H9 (cell line): ENCODE measurements around the gene KLHL3. TPM values are rescaled to one million over a fixed set of nuclear protein-coding genes. Genes with fewer than 3 reads are reported as not detected.

Experiments
- DNase-seq: peaks from one replicate; pipeline ENCODE4 v3.0.0-alpha.2; 2017
- H2AFZ ChIP-seq: one replicate; pipeline ENCODE4 v1.6.1; 2013; ENCODE audit warnings: mild to moderate bottlenecking, low read length, control low read depth, moderate library complexity
- H2AK5ac ChIP-seq: 2 replicates; pipeline ENCODE4 v1.6.1; 2013; ENCODE audit warnings: low read length, control low read depth, mixed read lengths; ENCODE audit not compliant: insufficient read length
- H2BK120ac ChIP-seq: one replicate; pipeline ENCODE4 v1.6.1; 2013; ENCODE audit warnings: low read depth, mild to moderate bottlenecking, low read length, control low read depth, inconsistent platforms; ENCODE audit not compliant: poor library complexity, severe bottlenecking
- H2BK12ac ChIP-seq: 2 replicates; pipeline ENCODE4 v1.6.1; 2013; ENCODE audit warnings: low read length, control low read depth, mixed read lengths, low read depth; ENCODE audit not compliant: insufficient read length
- H2BK15ac ChIP-seq: 2 replicates; pipeline ENCODE4 v1.6.1; 2013; ENCODE audit warnings: low read depth, low read length, control low read depth
- H2BK20ac ChIP-seq: one replicate; pipeline ENCODE4 v1.6.1; 2013; ENCODE audit warnings: low read depth, mild to moderate bottlenecking, low read length, control low read depth, inconsistent platforms; ENCODE audit not compliant: poor library complexity, severe bottlenecking
- H2BK5ac ChIP-seq: 2 replicates; pipeline ENCODE4 v1.6.1; 2013; ENCODE audit warnings: low read length, control low read depth, mixed read lengths; ENCODE audit not compliant: insufficient read length
- H3K14ac ChIP-seq: 2 replicates; pipeline ENCODE4 v1.6.1; 2013; ENCODE audit warnings: low read length, control low read depth; ENCODE audit not compliant: insufficient read depth
- H3K18ac ChIP-seq: 2 replicates; pipeline ENCODE4 v1.6.1; 2013; ENCODE audit warnings: low read depth, mild to moderate bottlenecking, mixed read lengths, low read length, control low read depth; ENCODE audit not compliant: insufficient read length
- H3K23ac ChIP-seq: 2 replicates; pipeline ENCODE4 v1.6.1; 2013; ENCODE audit warnings: low read length, control low read depth, mixed read lengths, low read depth; ENCODE audit not compliant: insufficient read length
- H3K23me2 ChIP-seq: 2 replicates; pipeline ENCODE4 v1.6.1; 2013; ENCODE audit warnings: low read depth, mild to moderate bottlenecking, mixed read lengths, low read length, control low read depth; ENCODE audit not compliant: insufficient read length, poor library complexity, severe bottlenecking
- H3K27ac ChIP-seq: 2 replicates; pipeline ENCODE4 v1.5.1; 2013; ENCODE audit warnings: low read length, control low read depth, mixed read lengths, low read depth; ENCODE audit not compliant: insufficient read length
- H3K27me3 ChIP-seq: 2 replicates; pipeline ENCODE4 v1.6.1; 2013; ENCODE audit warnings: low read length, control low read depth, inconsistent platforms; ENCODE audit not compliant: insufficient read depth
- H3K4ac ChIP-seq: 2 replicates; pipeline ENCODE4 v1.6.1; 2013; ENCODE audit warnings: low read depth, mild to moderate bottlenecking, control low read depth, inconsistent platforms, low read length, moderate library complexity
- H3K4me1 ChIP-seq: 2 replicates; pipeline ENCODE4 v1.6.1; 2013; ENCODE audit warnings: low read length, control low read depth, inconsistent platforms; ENCODE audit not compliant: insufficient read depth
- H3K4me2 ChIP-seq: 2 replicates; pipeline ENCODE4 v1.6.1; 2013; ENCODE audit warnings: low read length, control low read depth, mixed read lengths; ENCODE audit not compliant: insufficient read length, insufficient read depth
- H3K56ac ChIP-seq: 2 replicates; pipeline ENCODE4 v1.6.1; 2013; ENCODE audit warnings: low read depth, mild to moderate bottlenecking, mixed read lengths, low read length, control low read depth; ENCODE audit not compliant: insufficient read length
- H3K79me1 ChIP-seq: 2 replicates; pipeline ENCODE4 v1.6.1; 2013; ENCODE audit warnings: low read depth, mild to moderate bottlenecking, moderate library complexity, low read length, control low read depth, inconsistent platforms; ENCODE audit not compliant: insufficient read depth, poor library complexity, severe bottlenecking
- H3K79me2 ChIP-seq: 2 replicates; pipeline ENCODE4 v1.6.1; 2013; ENCODE audit warnings: low read length, control low read depth, inconsistent platforms; ENCODE audit not compliant: insufficient read depth
- H3K9ac ChIP-seq: 2 replicates; pipeline ENCODE4 v1.6.1; 2013; ENCODE audit warnings: low read length, control low read depth, mixed read lengths; ENCODE audit not compliant: insufficient read length; ENCODE audit errors: extremely low read depth
- H3K9me3 ChIP-seq: one replicate; pipeline ENCODE4 v1.6.1; 2013; ENCODE audit warnings: low read depth, low read length, inconsistent platforms; ENCODE audit not compliant: control insufficient read depth
- H3T11ph ChIP-seq: one replicate; pipeline ENCODE4 v1.6.1; 2013; ENCODE audit warnings: mild to moderate bottlenecking, low read length, control low read depth, inconsistent platforms
- H4K20me1 ChIP-seq: one replicate; pipeline ENCODE4 v1.6.1; 2013; ENCODE audit not compliant: control insufficient read depth, insufficient read length, insufficient read depth
- H4K5ac ChIP-seq: 2 replicates; pipeline ENCODE4 v1.6.1; 2013; ENCODE audit warnings: low read depth, mild to moderate bottlenecking, mixed read lengths, low read length, control low read depth; ENCODE audit not compliant: insufficient read length
- H4K8ac ChIP-seq: replicated peaks from 2 replicates; pipeline ENCODE4 v1.6.1; 2013; ENCODE audit warnings: low read length, control low read depth, mixed read lengths, low read depth; ENCODE audit not compliant: insufficient read length
- H4K91ac ChIP-seq: 2 replicates; pipeline ENCODE4 v1.6.1; 2013; ENCODE audit warnings: low read depth, mild to moderate bottlenecking, moderate library complexity, mixed read lengths, low read length, control low read depth; ENCODE audit not compliant: insufficient read length
- H3K27ac Mint-ChIP-seq, 3 experiments: 2 replicates in 2 of 3; 3 replicates in 1 of 3; pipeline ENCODE4 v1.8.0; 2020 to 2021; ENCODE audit warnings: mixed read lengths in 3 of 3, mild to moderate bottlenecking in 1 of 3, moderate library complexity in 1 of 3
- H3K27me3 Mint-ChIP-seq: 2 replicates; pipeline ENCODE4 v1.8.0; 2021; ENCODE audit warnings: low read depth, mild to moderate bottlenecking, moderate library complexity, mixed read lengths
- H3K36me3 Mint-ChIP-seq, 3 experiments: 2 replicates in 2 of 3; 3 replicates in 1 of 3; pipeline ENCODE4 v1.8.0; 2020 to 2021; ENCODE audit warnings: low read depth in 3 of 3, mixed read lengths in 3 of 3; ENCODE audit not compliant: insufficient read depth in 1 of 3
- H3K4me1 Mint-ChIP-seq, 2 experiments: 2 replicates each; pipeline ENCODE4 v1.8.0; 2020; ENCODE audit warnings: mixed read lengths in 2 of 2
- H3K4me3 Mint-ChIP-seq, 2 experiments: 2 replicates in 1 of 2; 3 replicates in 1 of 2; pipeline ENCODE4 v1.8.0; 2020 to 2021; ENCODE audit warnings: mild to moderate bottlenecking in 2 of 2, mixed read lengths in 2 of 2, moderate library complexity in 1 of 2
- H3K9me3 Mint-ChIP-seq, 2 experiments: 2 replicates in 1 of 2; 3 replicates in 1 of 2; pipeline ENCODE4 v1.8.0; 2020; ENCODE audit warnings: mild to moderate bottlenecking in 2 of 2, mixed read lengths in 2 of 2, moderate library complexity in 1 of 2
- WGBS: extraction: QIAGEN DNeasy Blood & Tissue Kit; methylation state at CpG from one replicate; pipeline ENCODE4 v1.1.7; 2013; ENCODE audit warnings: missing lambda C conversion rate, low lambda C conversion rate, mixed read lengths; ENCODE audit not compliant: insufficient read length; ENCODE audit errors: extremely low coverage; 5-methylcytosine and 5-hydroxymethylcytosine counted together
- total RNA-seq: library from RNA; stranded (reverse); gene quantifications from 2 replicates; pipeline ENCODE4 v1.2.1, GENCODE V29; 2021
- TF ChIP-seq, protein P1 (sequence below): fragments of 200-600 bp; sonication (generic); conservative IDR thresholded peaks from 3 replicates; pipeline ENCODE4 v1.8.0; 2021; ENCODE audit warnings: antibody characterized with exemption, mild to moderate bottlenecking

The KLHL3 gene
- total RNA-seq, 1 experiment from 2014 or later, result 12.8 TPM

DNA sequence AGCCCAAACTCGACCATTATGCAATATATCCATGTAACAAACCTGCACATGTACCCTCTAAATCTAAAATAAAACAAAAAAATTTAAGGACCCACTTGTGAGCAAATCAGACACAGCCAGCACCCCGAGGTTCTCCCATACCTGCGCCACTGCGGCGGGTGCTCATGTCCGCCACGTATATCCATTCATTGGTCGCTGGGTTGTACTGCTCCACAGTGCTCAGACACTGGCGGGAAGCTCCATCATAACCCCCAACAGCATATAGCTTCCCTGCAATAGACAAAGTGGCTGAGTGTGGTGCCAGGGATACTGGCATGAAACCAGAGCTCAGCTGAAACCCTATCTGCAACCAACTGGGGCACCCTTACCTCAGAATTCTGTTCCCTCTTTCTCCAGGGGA, 102.0 kb downstream of the KLHL3 start:
- Histone ChIP-seq H2BK15ac (no peak overlapping the region), H4K91ac (no peak overlapping the region), H3K23ac (no peak overlapping the region), H3K18ac (no peak overlapping the region), H3K14ac (no peak overlapping the region), H2AK5ac (no peak overlapping the region), H3K27me3 (no peaks in the 10 kb centered on the region), H3K4me2 (no peak overlapping the region), H2BK12ac (no peak overlapping the region), H3K27ac (no peak overlapping the region), H2BK120ac (no peak overlapping the region), H4K20me1 (no peaks in the 10 kb centered on the region), H3K4me1 (no peaks in the 10 kb centered on the region), H4K5ac (no peak overlapping the region), H3K56ac (no peak overlapping the region), H3K4ac (no peak overlapping the region), H3K23me2 (no peaks in the 10 kb centered on the region), H3K79me2 (no peaks in the 10 kb centered on the region), H3K9me3 (no peaks in the 10 kb centered on the region), H3K9ac (no peak overlapping the region), H2BK5ac (no peak overlapping the region), H2AFZ (no peak overlapping the region), H4K8ac (no peak overlapping the region), H3K79me1 (no peaks in the 10 kb centered on the region), H2BK20ac (no peak overlapping the region), H3T11ph (no peak overlapping the region)
- Mint-ChIP-seq H3K36me3 (peaks cover 19 to 27% (median 22%) of the 10 kb centered on the region in 3 experiments), H3K27me3 (no peaks in the 10 kb centered on the region), H3K4me3 (no peak overlapping the region), H3K9me3 (peaks cover 0 to 3% of the 10 kb centered on the region in 2 experiments; a peak in 1 of 5 replicates), H3K4me1 (peaks cover 17% of the 10 kb centered on the region in 2 experiments), H3K27ac (no peak overlapping the region)
- DNase-seq, result no peak
- TF ChIP-seq, protein P1, sequence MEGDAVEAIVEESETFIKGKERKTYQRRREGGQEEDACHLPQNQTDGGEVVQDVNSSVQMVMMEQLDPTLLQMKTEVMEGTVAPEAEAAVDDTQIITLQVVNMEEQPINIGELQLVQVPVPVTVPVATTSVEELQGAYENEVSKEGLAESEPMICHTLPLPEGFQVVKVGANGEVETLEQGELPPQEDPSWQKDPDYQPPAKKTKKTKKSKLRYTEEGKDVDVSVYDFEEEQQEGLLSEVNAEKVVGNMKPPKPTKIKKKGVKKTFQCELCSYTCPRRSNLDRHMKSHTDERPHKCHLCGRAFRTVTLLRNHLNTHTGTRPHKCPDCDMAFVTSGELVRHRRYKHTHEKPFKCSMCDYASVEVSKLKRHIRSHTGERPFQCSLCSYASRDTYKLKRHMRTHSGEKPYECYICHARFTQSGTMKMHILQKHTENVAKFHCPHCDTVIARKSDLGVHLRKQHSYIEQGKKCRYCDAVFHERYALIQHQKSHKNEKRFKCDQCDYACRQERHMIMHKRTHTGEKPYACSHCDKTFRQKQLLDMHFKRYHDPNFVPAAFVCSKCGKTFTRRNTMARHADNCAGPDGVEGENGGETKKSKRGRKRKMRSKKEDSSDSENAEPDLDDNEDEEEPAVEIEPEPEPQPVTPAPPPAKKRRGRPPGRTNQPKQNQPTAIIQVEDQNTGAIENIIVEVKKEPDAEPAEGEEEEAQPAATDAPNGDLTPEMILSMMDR, result no peak
- no CpG with 5 or more reads among the region's 9 CpGs for WGBS
